GM12892 (cell line): Measurements from ENCODE around the gene SLC24A3.

Source experiments
- POLR2A ChIP-seq: IDR thresholded peaks from 2 replicates; pipeline ENCODE4 v1.6.1; 2011; ENCODE audit warnings: low read depth, low read length, control low read depth
- POLR2AphosphoS5 ChIP-seq: IDR thresholded peaks from 2 replicates; pipeline ENCODE4 v1.6.1; 2011; ENCODE audit warnings: low read depth, low read length, control low read depth
- TAF1 ChIP-seq: IDR thresholded peaks from 2 replicates; pipeline ENCODE4 v1.6.1; 2011; ENCODE audit warnings: low read depth, mild to moderate bottlenecking, control low read depth, low read length, borderline replicate concordance

GRCh38 chr20:19433371-19434350 is 221.2 kb downstream of the SLC24A3 start:
- TF ChIP-seq POLR2AphosphoS5: no peak
- no peak for TF ChIP-seq TAF1
- no peak for TF ChIP-seq POLR2A
